ENCODE results near the gene HSPA8. TPM values are rescaled to one million over a fixed set of nuclear protein-coding genes. Genes with fewer than 3 reads are reported as not detected.

HSPA8 gene
- total and polyA plus RNA-seq, 2 of the 8 experiments (the other 6 are each of a cell fraction or from before 2014, with no cell fraction given): 1,491 to 2,155 TPM

DNA sequence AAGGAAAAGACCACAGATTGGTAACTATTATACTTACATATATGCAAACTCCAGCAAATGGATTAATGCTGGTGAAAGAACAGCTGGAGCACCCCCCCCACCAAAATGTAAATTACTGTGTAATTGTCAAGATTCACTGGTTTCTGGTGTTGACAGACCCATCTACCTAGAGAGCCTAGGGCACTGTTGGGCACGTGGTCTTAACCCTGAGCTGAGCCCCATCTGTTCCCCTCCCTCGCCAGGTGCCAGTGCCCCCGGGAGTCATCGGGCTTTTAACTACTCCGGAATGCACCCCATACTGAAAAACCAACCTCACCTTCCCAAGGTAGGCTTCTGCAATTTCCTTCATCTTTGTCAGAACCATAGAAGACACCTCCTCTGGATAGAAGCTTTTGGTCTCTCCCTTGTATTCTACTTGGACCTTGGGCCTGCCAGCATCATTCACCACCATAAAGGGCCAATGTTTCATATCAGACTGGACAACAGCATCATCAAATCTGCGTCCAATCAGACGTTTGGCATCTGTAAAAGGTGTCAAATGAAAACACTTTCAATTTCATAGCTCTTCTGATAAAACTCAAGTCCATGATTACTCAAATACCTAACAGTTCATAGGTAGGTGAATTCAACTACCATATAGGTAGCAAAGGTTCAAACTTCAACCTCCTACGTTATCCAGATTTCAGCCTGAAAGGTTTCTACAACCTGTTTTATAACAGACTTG, 1.5 kb downstream of the HSPA8 start:
- peak overlapping the region; percentile 62 to 81 for H3K4me2 ChIP-seq (ENCODE audit: insufficient read depth in 1 of 2, low read depth in 2 of 2, low read length in 2 of 2)
- H2BK120ac ChIP-seq (replicated peaks; ENCODE audit: low read depth, low read length): no peak overlapping the region
- H4K20me1 ChIP-seq (replicated peaks in 1 of 2; ENCODE audit: control insufficient read depth in 1 of 2, insufficient read depth in 2 of 2, low read length in 2 of 2): peaks cover 29 to 33% of the 10 kb centered on the region in 2 experiments
- no peak overlapping the region for H4K5ac ChIP-seq (ENCODE audit: insufficient read length, low read depth, low read length)
- H3K79me2 ChIP-seq (ENCODE audit: control insufficient read depth in 1 of 2, insufficient read depth in 2 of 2, low read length in 2 of 2): peaks cover 10 to 54% of the 10 kb centered on the region in 2 experiments
- peaks cover 32 to 61% (median 54%) of the 10 kb centered on the region in 4 experiments for H3K36me3 ChIP-seq (ENCODE audit: control insufficient read depth in 2 of 4, insufficient read depth in 4 of 4, low read length in 3 of 4)
- no peak overlapping the region for H3K4ac ChIP-seq (replicated peaks; ENCODE audit: insufficient read length, low read depth, low read length)
- H3K27me3 ChIP-seq (replicated peaks in 1 of 4; ENCODE audit: control insufficient read depth in 3 of 4, extremely low read depth in 1 of 4, insufficient read depth in 3 of 4, low read length in 3 of 4): no peaks in the 10 kb centered on the region
- no peak overlapping the region for H4K8ac ChIP-seq (ENCODE audit: extremely low read depth, insufficient read depth, low read length)
- H3K18ac ChIP-seq (ENCODE audit: extremely low read depth, low read length): no peak overlapping the region
- no peak overlapping the region for H2AK5ac ChIP-seq (ENCODE audit: low read depth, low read length)
- no peak overlapping the region for H2AFZ ChIP-seq (ENCODE audit: low read length)
- H2BK15ac ChIP-seq (ENCODE audit: low read length): no peak overlapping the region
- no peak overlapping the region for H2BK5ac ChIP-seq (ENCODE audit: low read depth, low read length)
- no peak for FAIRE-seq
- 14% methylated on average over 8 of the region's 8 CpGs; no CpG with 5 or more reads in 1 of the 2 experiments for WGBS, 2 experiments (ENCODE audit: extremely low coverage in 1 of 2, insufficient coverage in 1 of 2, insufficient read length in 1 of 2, insufficient replicate concordance in 2 of 2, low coverage in 1 of 2, low lambda C conversion rate in 2 of 2, missing lambda C conversion rate in 1 of 2)
- ChIA-PET CTCF (ENCODE audit: partially characterized antibody) (interaction anchor here (0.6 to 1.5 kb wide), 6 partner anchors 13 to 197 kb away, joined by 3 to 7 read pairs (median 3); no protein-coding TSS in a partner anchor), POLR2A (ENCODE audit: partially characterized antibody) (interaction anchor here (0.7 to 3.9 kb wide), 8 partner anchors 10 to 302 kb away, joined by 3 to 54 read pairs (median 3); no protein-coding TSS in a partner anchor)
- H3K9me3 ChIP-seq (ENCODE audit: insufficient read depth in 2 of 2, low read depth in 1 of 2, low read length in 1 of 2): no peaks in the 10 kb centered on the region
- peaks cover 6% of the 10 kb centered on the region for H3K23me2 ChIP-seq (ENCODE audit: low read depth, low read length)
- H3K9ac ChIP-seq (replicated peaks in 1 of 4; ENCODE audit: extremely low read depth in 1 of 4, low read depth in 3 of 4, low read length in 3 of 4): peak overlapping the region; percentile 9 to 99 (median 96)
- peak overlapping the region; percentile 89 to 98 (median 94) for H3K4me3 ChIP-seq (ENCODE audit: extremely low read depth in 1 of 4, insufficient read depth in 2 of 4, low read depth in 3 of 4, low read length in 4 of 4)
- DNase-seq (ENCODE audit: low read depth in 1 of 2, low spot score in 2 of 2): no peak
- H3K14ac ChIP-seq (ENCODE audit: insufficient read length): no peak overlapping the region
- no peak overlapping the region for H2BK20ac ChIP-seq (ENCODE audit: low read length)
- H3K23ac ChIP-seq (ENCODE audit: insufficient read length): no peak overlapping the region
- TF ChIP-seq SUZ12 (IDR thresholded peaks at IDR 0.05; ENCODE audit: low read length) (no peak), SIX5 (IDR thresholded peaks at IDR 0.05; ENCODE audit: low read depth, low read length) (no peak), SP1 (IDR thresholded peaks at IDR 0.05; ENCODE audit: low read depth, low read length) (peak; percentile 20; the same call in 1 of the 2 replicates), RBBP5 (IDR thresholded peaks at IDR 0.05; ENCODE audit: borderline replicate concordance, low read depth, low read length) (no peak), TCF12 (IDR thresholded peaks at IDR 0.05; ENCODE audit: low read depth, low read length) (no peak)
- no peaks in the 10 kb centered on the region; the same call in 1 of the 2 replicates for H3K79me1 ChIP-seq (ENCODE audit: low read depth, low read length)
- no peak overlapping the region for H3K56ac ChIP-seq (replicated peaks; ENCODE audit: insufficient read length, low read depth, low read length)
- peaks cover 0 to 7% (median 3%) of the 10 kb centered on the region in 4 experiments; a peak in 4 of 7 replicates for H3K4me1 ChIP-seq (replicated peaks in 1 of 4; ENCODE audit: control insufficient read depth in 3 of 4, insufficient read depth in 4 of 4, low read length in 3 of 4)
- H2BK12ac ChIP-seq (ENCODE audit: low read depth, low read length): no peak overlapping the region
- no peak overlapping the region for H3K27ac ChIP-seq (ENCODE audit: low read depth, low read length)
- no peak overlapping the region for H4K91ac ChIP-seq (replicated peaks; ENCODE audit: insufficient read length, low read length)
